Chondrocyte (in vitro differentiated cells): ENCODE results near the gene TRDN. TPM values are rescaled to one million over a fixed set of nuclear protein-coding genes. Genes with fewer than 3 reads are reported as not detected.

Experiments used
- DNase-seq: peaks from one replicate; pipeline ENCODE4 v3.0.0; 2021; ENCODE audit warnings: mixed read lengths, low spot score
- H3K27ac Mint-ChIP-seq: one replicate; pipeline ENCODE4 v1.8.0; 2021; ENCODE audit warnings: mild to moderate bottlenecking, moderate library complexity, mixed read lengths; ENCODE audit not compliant: unreplicated experiment
- H3K27me3 Mint-ChIP-seq: 2 replicates; pipeline ENCODE4 v1.8.0; 2021; ENCODE audit warnings: low read depth, mixed read lengths
- H3K36me3 Mint-ChIP-seq: 2 replicates; pipeline ENCODE4 v1.8.0; 2021; ENCODE audit warnings: low read depth, mixed read lengths
- H3K4me1 Mint-ChIP-seq: 2 replicates; pipeline ENCODE4 v1.8.0; 2021; ENCODE audit warnings: low read depth, mild to moderate bottlenecking, mixed read lengths
- H3K4me3 Mint-ChIP-seq: one replicate; pipeline ENCODE4 v1.8.0; 2021; ENCODE audit warnings: mild to moderate bottlenecking, moderate library complexity, mixed read lengths; ENCODE audit not compliant: unreplicated experiment
- H3K9me3 Mint-ChIP-seq: 2 replicates; pipeline ENCODE4 v1.8.0; 2021; ENCODE audit warnings: low read depth, mixed read lengths
- CTCF ChIP-seq: fragments of 200-600 bp; sonication (generic); IDR thresholded peaks from 2 replicates; pipeline ENCODE4 v1.5.0; 2021; ENCODE audit warnings: antibody characterized with exemption, mild to moderate bottlenecking, moderate library complexity
- total RNA-seq: library from RNA; stranded (reverse); gene quantifications from 3 replicates; pipeline ENCODE4 v1.2.1, GENCODE V29; 2021

TRDN gene
- total RNA-seq, 1 donor from 2014 or later: not detected

GRCh38 chr6:123372737-123373136, 264.0 kb downstream of the TRDN start:
- DNase-seq: no peak
- Mint-ChIP-seq H3K27ac (no peak overlapping the region), H3K9me3 (no peaks in the 10 kb centered on the region), H3K4me3 (no peak overlapping the region), H3K36me3 (no peaks in the 10 kb centered on the region), H3K4me1 (no peaks in the 10 kb centered on the region), H3K27me3 (peaks cover 9% of the 10 kb centered on the region)
- TF ChIP-seq CTCF: no peak

- no peak overlapping the region for H3K27ac Mint-ChIP-seq
- H3K36me3 Mint-ChIP-seq: no peaks in the 10 kb centered on the region
- peaks cover 7% of the 10 kb centered on the region for H3K9me3 Mint-ChIP-seq
- H3K4me3 Mint-ChIP-seq: no peak overlapping the region
- DNase-seq: no peak
- no peak for TF ChIP-seq CTCF
- H3K4me1 Mint-ChIP-seq: no peaks in the 10 kb centered on the region
- peaks cover 17% of the 10 kb centered on the region for H3K27me3 Mint-ChIP-seq
Observed at GRCh38 chr6:123363912-123364311, 272.8 kb downstream of the TRDN start.

GRCh38 chr6:123360359-123360758, 276.4 kb downstream of the TRDN start:
- peaks cover 7% of the 10 kb centered on the region for H3K9me3 Mint-ChIP-seq
- TF ChIP-seq CTCF: no peak
- H3K4me3 Mint-ChIP-seq: no peak overlapping the region
- H3K36me3 Mint-ChIP-seq: no peaks in the 10 kb centered on the region
- peaks cover 24% of the 10 kb centered on the region for H3K27me3 Mint-ChIP-seq
- H3K4me1 Mint-ChIP-seq: no peaks in the 10 kb centered on the region
- DNase-seq: no peak
- no peak overlapping the region for H3K27ac Mint-ChIP-seq

GRCh38 chr6:123352705-123353104, 284.0 kb downstream of the TRDN start:
- Mint-ChIP-seq H3K4me1 (no peaks in the 10 kb centered on the region), H3K9me3 (no peaks in the 10 kb centered on the region), H3K4me3 (no peak overlapping the region), H3K36me3 (no peaks in the 10 kb centered on the region), H3K27ac (no peak overlapping the region), H3K27me3 (peaks cover 35% of the 10 kb centered on the region)
- no peak for DNase-seq
- TF ChIP-seq CTCF: no peak

GRCh38 chr6:123352279-123352678, 284.5 kb downstream of the TRDN start:
- DNase-seq: no peak
- Mint-ChIP-seq H3K4me3 (no peak overlapping the region), H3K27ac (no peak overlapping the region), H3K36me3 (no peaks in the 10 kb centered on the region), H3K9me3 (no peaks in the 10 kb centered on the region), H3K4me1 (no peaks in the 10 kb centered on the region), H3K27me3 (peaks cover 35% of the 10 kb centered on the region)
- no peak for TF ChIP-seq CTCF
